ENCODE results near the gene ERC1.
"Not testable (repeated sequence)": the region's sequence is repeated elsewhere in the genome, so short reads cannot be mapped to it uniquely, and the experiment has no call there.

The ERC1 gene

DNA sequence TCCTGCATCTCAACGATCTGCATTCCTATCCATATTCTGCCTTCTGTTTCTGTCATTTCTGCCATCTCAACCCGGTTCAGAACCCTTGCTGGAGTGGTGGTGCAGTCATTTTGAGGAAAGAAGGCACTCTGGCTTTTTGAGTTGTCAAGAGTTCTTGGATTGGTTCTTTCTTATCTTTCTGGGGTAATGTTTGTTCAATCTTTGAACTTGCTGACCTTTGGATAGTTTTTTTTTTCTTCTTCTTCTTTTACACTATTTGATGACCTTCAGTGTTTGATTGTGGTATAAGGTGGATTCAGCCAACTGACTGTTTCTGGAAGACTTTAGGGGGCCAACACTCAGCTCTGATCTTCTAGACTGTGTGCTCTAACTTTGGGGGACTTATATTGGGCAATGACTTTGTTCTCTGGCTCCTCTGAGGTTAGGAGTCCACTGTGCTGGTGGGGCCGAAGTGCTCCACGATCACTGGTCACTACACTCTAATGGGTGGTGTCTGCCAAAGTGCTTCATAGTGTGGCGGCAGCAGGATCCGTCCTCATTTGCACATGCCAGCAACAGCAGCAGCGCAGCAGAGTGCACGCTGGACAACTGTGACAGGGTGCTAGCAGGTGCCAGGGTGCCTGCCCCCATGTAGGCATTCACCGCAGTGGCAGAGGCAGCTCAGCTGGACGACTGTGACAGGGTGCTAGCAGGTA lies 347.6 kb downstream of the ERC1 start:
- no peak overlapping the region for H3K4me3 ChIP-seq (ENCODE audit: low read depth, low read length)
- H3K27ac ChIP-seq = no peak overlapping the region
- TF ChIP-seq, protein P1, sequence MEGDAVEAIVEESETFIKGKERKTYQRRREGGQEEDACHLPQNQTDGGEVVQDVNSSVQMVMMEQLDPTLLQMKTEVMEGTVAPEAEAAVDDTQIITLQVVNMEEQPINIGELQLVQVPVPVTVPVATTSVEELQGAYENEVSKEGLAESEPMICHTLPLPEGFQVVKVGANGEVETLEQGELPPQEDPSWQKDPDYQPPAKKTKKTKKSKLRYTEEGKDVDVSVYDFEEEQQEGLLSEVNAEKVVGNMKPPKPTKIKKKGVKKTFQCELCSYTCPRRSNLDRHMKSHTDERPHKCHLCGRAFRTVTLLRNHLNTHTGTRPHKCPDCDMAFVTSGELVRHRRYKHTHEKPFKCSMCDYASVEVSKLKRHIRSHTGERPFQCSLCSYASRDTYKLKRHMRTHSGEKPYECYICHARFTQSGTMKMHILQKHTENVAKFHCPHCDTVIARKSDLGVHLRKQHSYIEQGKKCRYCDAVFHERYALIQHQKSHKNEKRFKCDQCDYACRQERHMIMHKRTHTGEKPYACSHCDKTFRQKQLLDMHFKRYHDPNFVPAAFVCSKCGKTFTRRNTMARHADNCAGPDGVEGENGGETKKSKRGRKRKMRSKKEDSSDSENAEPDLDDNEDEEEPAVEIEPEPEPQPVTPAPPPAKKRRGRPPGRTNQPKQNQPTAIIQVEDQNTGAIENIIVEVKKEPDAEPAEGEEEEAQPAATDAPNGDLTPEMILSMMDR (IDR thresholded peaks at IDR 0.05; ENCODE audit: low read depth, low read length) = no peak
- no peaks in the 10 kb centered on the region for H3K9me3 ChIP-seq (ENCODE audit: severe bottlenecking)
- DNase-seq = no peak
- no peaks in the 10 kb centered on the region; the same call in 1 of the 2 replicates for H3K36me3 ChIP-seq
- H3K27me3 ChIP-seq (ENCODE audit: insufficient read depth, low read depth, severe bottlenecking) = no peaks in the 10 kb centered on the region

DNA sequence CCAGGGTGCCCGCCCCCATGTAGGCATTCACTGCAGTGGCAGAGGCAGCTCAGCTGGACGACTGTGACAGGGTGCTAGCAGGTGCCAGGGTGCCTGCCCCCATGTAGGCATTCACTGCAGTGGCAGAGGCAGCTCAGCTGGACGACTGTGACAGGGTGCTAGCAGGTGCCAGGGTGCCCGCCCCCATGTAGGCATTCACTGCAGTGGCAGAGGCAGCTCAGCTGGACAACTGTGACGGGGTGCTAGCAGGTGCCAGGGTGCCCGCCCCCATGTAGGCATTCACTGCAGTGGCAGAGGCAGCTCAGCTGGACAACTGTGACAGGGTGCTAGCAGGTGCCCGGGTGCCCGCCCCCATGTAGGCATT lies 348.1 kb downstream of the ERC1 start:
- not testable (repeated sequence) for H3K27ac ChIP-seq; H3K4me3 ChIP-seq (ENCODE audit: low read depth, low read length); H3K36me3 ChIP-seq; H3K9me3 ChIP-seq (ENCODE audit: severe bottlenecking); DNase-seq; H3K27me3 ChIP-seq (ENCODE audit: insufficient read depth, low read depth, severe bottlenecking)

DNA sequence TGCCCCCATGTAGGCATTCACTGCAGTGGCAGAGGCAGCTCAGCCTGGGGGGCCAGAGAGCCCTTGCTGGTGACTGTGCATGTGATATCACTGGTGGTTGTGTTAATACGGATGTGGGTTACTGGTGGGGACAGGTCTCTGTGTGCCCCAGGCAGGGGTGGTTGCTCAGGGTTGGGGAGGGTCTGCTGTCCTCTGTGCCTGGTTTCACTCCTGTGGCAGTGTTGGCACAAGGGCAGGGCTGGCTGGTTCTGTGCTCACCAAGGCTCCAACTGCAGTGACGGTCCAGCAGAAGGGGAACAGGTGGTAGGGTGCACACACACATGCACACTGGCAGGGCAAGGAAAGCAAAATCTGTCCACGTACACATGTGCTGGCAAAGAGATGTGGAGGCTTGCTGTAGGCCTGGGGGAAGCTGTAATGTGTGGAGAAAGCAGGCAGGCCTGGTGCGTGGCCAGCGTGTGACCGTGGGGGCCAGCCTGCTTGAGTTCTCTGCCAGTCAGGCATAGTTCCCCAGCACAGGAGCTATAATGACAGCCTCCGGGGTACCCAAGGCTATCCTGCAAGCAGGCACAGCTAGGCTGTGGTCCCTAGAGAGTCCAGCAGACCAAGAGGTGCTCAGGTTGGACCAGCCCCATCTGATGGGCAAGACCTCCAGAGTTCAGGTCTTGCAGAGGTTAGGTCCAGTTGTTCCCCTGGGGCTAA lies 348.7 kb downstream of the ERC1 start:
- H3K9me3 ChIP-seq (ENCODE audit: severe bottlenecking) = no peaks in the 10 kb centered on the region
- H3K4me3 ChIP-seq (ENCODE audit: low read depth, low read length) = no peak overlapping the region
- DNase-seq = no peak
- no peaks in the 10 kb centered on the region for H3K27me3 ChIP-seq (ENCODE audit: insufficient read depth, low read depth, severe bottlenecking)
- H3K36me3 ChIP-seq = no peaks in the 10 kb centered on the region; the same call in 1 of the 2 replicates
- TF ChIP-seq, protein P1 (IDR thresholded peaks at IDR 0.05; ENCODE audit: low read depth, low read length) = no peak
- H3K27ac ChIP-seq = no peak overlapping the region

DNA sequence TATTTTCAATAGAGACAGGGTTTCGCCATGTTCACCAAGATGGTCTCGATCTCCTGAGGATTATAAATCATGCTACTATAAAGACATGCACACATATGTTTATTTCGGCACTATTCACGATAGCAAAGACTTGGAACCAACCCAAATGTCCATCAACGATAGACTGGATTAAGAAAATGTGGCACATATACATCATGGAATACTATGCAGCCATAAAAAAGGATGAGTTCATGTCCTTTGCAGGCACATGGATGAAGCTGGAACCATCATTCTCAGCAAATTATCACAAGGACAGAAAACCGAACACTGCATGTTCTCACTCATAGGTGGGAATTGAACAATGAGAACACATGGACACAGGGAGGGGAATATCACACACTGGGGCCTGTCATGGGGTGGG lies 350.2 kb downstream of the ERC1 start:
- H3K4me3 ChIP-seq (ENCODE audit: low read depth, low read length); H3K9me3 ChIP-seq (ENCODE audit: severe bottlenecking); DNase-seq; H3K27me3 ChIP-seq (ENCODE audit: insufficient read depth, low read depth, severe bottlenecking); H3K36me3 ChIP-seq; H3K27ac ChIP-seq: not testable (repeated sequence)

DNA sequence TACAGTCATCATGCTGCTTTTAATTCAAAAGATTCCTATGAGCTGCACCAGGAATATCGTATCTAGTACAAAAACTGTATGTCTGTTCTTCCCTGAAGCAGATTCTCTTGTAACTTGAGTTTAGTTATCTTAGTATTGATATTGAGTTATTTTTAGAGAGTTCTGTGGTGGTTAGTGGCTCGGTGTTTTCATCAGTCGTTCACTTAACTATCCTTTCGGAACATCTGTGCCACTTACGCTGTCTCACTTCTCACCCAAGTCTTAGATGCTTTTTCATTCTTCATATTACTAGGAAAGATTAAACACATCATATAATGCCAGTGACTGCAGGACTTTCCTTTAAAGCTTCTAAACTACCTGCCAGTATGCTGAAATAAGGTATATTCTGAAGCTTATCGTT lies 352.4 kb downstream of the ERC1 start:
- DNase-seq = no peak
- Histone ChIP-seq H3K4me3 (ENCODE audit: low read depth, low read length) (no peak overlapping the region), H3K27me3 (ENCODE audit: insufficient read depth, low read depth, severe bottlenecking) (no peaks in the 10 kb centered on the region), H3K27ac (no peak overlapping the region), H3K9me3 (ENCODE audit: severe bottlenecking) (no peaks in the 10 kb centered on the region), H3K36me3 (no peaks in the 10 kb centered on the region)
- TF ChIP-seq, protein P1 (IDR thresholded peaks at IDR 0.05; ENCODE audit: low read depth, low read length) = no peak

DNA sequence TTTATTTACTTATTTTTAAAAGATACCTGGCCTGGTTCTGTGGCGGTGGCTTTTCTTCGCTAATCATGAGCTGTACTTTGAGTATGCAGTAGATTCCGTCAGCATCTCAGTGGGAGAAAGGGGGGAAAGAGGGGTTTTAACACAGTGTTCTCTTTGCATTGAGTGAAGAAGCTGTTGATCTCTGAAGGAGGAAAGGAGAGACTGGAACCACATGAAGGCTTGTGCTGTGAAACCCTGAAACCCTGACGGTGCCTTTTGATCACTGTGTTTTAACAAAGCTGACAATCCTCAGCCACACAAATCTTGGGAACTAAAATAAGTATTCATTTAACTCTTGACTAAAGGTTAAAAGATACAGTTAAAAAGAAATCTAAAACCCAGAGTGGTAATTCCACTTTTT lies 353.2 kb downstream of the ERC1 start:
- Histone ChIP-seq H3K36me3 (no peaks in the 10 kb centered on the region), H3K27me3 (ENCODE audit: insufficient read depth, low read depth, severe bottlenecking) (no peaks in the 10 kb centered on the region), H3K4me3 (ENCODE audit: low read depth, low read length) (no peak overlapping the region), H3K9me3 (ENCODE audit: severe bottlenecking) (no peaks in the 10 kb centered on the region), H3K27ac (no peak overlapping the region)
- DNase-seq = no peak
- TF ChIP-seq, protein P1 (IDR thresholded peaks at IDR 0.05; ENCODE audit: low read depth, low read length) = no peak

DNA sequence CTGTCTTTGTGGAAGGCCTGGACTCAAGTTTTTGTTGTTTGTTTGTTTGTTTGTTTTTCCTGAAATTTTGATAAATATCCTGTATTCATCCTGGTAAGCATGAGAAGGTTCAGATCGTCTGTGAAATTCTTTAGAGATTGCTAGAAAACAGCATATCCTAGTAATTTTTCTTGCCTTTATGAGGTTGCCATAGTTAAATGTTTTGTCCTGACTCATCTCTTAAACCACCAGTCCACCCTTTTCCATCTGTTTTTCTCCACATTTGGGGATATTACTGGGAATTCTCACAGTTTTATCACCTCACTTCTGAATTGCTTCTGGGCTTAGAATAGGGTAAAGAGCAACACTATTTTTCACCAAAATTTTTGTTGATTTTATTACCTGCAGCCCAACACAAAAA lies 355.1 kb downstream of the ERC1 start:
- TF ChIP-seq, protein P1 (IDR thresholded peaks at IDR 0.05; ENCODE audit: low read depth, low read length) = no peak
- no peaks in the 10 kb centered on the region for H3K36me3 ChIP-seq
- no peaks in the 10 kb centered on the region for H3K9me3 ChIP-seq (ENCODE audit: severe bottlenecking)
- no peaks in the 10 kb centered on the region for H3K27me3 ChIP-seq (ENCODE audit: insufficient read depth, low read depth, severe bottlenecking)
- DNase-seq = no peak
- no peak overlapping the region for H3K4me3 ChIP-seq (ENCODE audit: low read depth, low read length)
- no peak overlapping the region for H3K27ac ChIP-seq

Data from WERI-Rb-1 (cell line).